Measurements from ENCODE around the gene TAC4. TPM values are rescaled to one million over a fixed set of nuclear protein-coding genes. Genes with fewer than 3 reads are reported as not detected.
A peak's percentile ranks its signal among the peaks of the same experiment; 100 is the strongest.

The TAC4 gene
- polyA plus RNA-seq, 2 of the 4 experiments (the other 2 are of a cell fraction), result not detected

DNA sequence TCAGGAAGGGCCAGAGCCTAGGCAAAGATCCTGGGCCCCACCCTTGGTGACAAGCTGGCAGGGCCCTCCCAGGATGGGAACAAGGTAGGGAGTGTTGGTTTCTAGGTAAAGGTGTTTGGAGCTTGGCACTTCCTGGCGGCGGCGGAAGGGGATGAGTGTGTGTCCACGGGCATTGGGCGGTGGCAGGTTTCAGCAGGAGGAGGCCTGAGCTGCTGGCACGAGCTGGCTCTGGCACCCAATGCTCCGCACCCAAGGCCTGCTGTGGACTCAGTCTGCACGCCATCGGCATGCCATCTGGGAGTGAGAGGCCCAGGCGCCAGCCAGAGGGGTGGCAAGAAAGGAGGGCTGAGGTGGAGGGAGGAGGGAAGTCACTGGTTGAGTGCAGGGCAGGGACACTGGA lies 46.9 kb upstream of the TAC4 start:
- Histone ChIP-seq H3K27ac (no peak overlapping the region), H3K4me1 (no peaks in the 10 kb centered on the region), H3K9me3 (no peaks in the 10 kb centered on the region), H3K4me3 (no peak overlapping the region), H3K4me2 (no peak overlapping the region)
- ChIA-PET CTCF (interaction anchor here (0.6 to 62.1 kb wide), 9 partner anchors 10 to 398 kb away, joined by 3 to 2613 read pairs (median 4); partner anchors contain the start of genes DLX3 and DLX4), POLR2A (no interaction called here)
- DNase-seq (ENCODE audit: low read depth in 1 of 2, low spot score in 1 of 2) (no peak), ATAC-seq (no peak), FAIRE-seq (no peak)
- no peak for TF ChIP-seq FOXS1 (CRISPR knock-in tag; IDR thresholded peaks at IDR 0.05)
- TF ChIP-seq PBX3 (IDR thresholded peaks at IDR 0.05), result no peak
- no peak for TF ChIP-seq JUN (IDR thresholded peaks at IDR 0.05)
- TF ChIP-seq HEYL (CRISPR knock-in tag; IDR thresholded peaks at IDR 0.05), result no peak
- no peak for TF ChIP-seq RAD21 (conservative IDR thresholded peaks at IDR 0.05 in 1 of 2, IDR thresholded peaks at IDR 0.05 in 1 of 2)
- no peak for TF ChIP-seq KDM1A (IDR thresholded peaks at IDR 0.05; ENCODE audit: low read depth)
- TF ChIP-seq POLR2AphosphoS2 (conservative IDR thresholded peaks at IDR 0.05; ENCODE audit: low read length), result no peak
- TF ChIP-seq RFX5 (IDR thresholded peaks at IDR 0.05), result no peak
- TF ChIP-seq HOXA7 (CRISPR knock-in tag; IDR thresholded peaks at IDR 0.05), result no peak
- TF ChIP-seq RCOR1 (IDR thresholded peaks at IDR 0.05; ENCODE audit: low read depth, low read length), result no peak
- TF ChIP-seq BHLHE40 (IDR thresholded peaks at IDR 0.05; ENCODE audit: low read depth, low read length), result no peak
- no peak for TF ChIP-seq HDAC2 (IDR thresholded peaks at IDR 0.05)
- no peak for TF ChIP-seq NFE2L2 (conservative IDR thresholded peaks at IDR 0.05; ENCODE audit: low read length)
- TF ChIP-seq, protein P1, sequence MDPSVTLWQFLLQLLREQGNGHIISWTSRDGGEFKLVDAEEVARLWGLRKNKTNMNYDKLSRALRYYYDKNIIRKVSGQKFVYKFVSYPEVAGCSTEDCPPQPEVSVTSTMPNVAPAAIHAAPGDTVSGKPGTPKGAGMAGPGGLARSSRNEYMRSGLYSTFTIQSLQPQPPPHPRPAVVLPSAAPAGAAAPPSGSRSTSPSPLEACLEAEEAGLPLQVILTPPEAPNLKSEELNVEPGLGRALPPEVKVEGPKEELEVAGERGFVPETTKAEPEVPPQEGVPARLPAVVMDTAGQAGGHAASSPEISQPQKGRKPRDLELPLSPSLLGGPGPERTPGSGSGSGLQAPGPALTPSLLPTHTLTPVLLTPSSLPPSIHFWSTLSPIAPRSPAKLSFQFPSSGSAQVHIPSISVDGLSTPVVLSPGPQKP (IDR thresholded peaks at IDR 0.05; ENCODE audit: low read depth, low read length), result no peak
- no peak for TF ChIP-seq CBX2 (IDR thresholded peaks at IDR 0.05; ENCODE audit: borderline replicate concordance, low read depth)
- TF ChIP-seq NR3C1 (IDR thresholded peaks at IDR 0.05), result no peak
- TF ChIP-seq SREBF2 (IDR thresholded peaks at IDR 0.05), result no peak
- no peak for TF ChIP-seq CTCF (IDR thresholded peaks at IDR 0.05)
- TF ChIP-seq CEBPB (IDR thresholded peaks at IDR 0.05), result no peak
- 76% methylated on average over 10 of the region's 10 CpGs for WGBS (ENCODE audit: missing lambda C conversion rate)

DNA sequence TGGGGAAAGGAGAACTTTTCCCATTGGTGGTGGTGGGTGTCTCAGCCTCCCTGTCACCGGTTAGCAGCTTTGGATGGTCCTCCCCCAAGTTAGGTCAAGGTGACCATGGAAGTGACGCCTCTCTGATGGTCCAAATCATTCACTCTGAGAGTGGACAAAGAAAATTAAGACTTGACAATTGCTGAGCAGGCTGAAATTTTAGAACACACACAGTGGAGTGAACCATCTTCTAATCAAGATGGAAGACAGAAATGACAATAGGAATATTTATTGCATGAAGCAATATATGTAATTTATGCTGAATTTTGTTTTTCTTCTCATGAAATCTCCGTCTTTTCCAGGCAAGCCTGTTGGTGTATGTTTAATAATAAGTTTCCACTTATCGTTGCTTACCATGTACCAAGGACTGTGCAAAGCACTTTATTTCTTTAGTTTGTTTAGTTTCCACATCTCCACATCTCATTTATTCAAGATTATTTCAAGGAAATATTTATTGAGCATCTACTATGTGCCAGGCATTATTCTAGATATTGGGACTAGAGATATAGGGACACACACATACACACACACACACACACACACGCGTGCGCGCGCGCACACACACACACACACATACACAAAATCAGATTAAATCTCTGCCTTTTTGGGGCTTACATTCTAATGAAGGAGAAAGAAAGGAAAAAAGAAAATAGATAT lies 44.0 kb upstream of the TAC4 start:
- WGBS (ENCODE audit: missing lambda C conversion rate), result 67% methylated on average over 10 of the region's 10 CpGs
- CTCF ChIA-PET, result interaction anchor here (0.9 to 9.7 kb wide), 3 partner anchors 59 to 202 kb away, joined by 3 to 167 read pairs (median 4); partner anchors contain the start of gene DLX3
- no peak overlapping the region for H3K4me2 ChIP-seq
- H3K4me3 ChIP-seq, result no peak overlapping the region
- H3K27ac ChIP-seq, result no peak overlapping the region
- POLR2A ChIA-PET, result no interaction called here
- no peak for DNase-seq (ENCODE audit: low read depth in 1 of 2, low spot score in 1 of 2)
- H3K9me3 ChIP-seq, result no peaks in the 10 kb centered on the region
- ATAC-seq, result no peak
- FAIRE-seq, result peak; percentile 18
- H3K4me1 ChIP-seq, result no peaks in the 10 kb centered on the region
- TF ChIP-seq KDM5A (IDR thresholded peaks at IDR 0.05), result no peak
- TF ChIP-seq MAFK (IDR thresholded peaks at IDR 0.05; ENCODE audit: partially characterized antibody), result peak; percentile 84

DNA sequence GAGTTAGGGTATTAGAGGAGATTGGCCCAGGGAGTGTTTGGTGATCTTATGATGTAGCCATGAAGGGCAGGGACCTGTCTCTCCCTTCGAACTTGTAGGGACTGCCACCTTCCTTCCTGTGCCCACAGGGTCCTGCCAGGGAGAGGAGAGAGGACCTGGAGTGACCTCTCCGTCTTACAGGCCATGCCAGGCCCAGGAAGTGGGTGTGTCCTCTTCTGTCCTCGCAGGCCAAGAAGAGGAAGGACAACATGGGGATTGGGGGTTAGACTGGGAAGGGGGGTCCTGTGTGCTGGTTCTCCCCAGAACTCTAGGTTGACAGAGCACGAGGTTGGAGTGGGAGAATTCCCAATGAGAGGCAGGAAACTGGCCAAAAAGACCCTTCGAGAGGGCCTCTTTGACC lies 43.4 kb upstream of the TAC4 start:
- FAIRE-seq (no peak), ATAC-seq (no peak), DNase-seq (ENCODE audit: low read depth in 1 of 2, low spot score in 1 of 2) (no peak)
- Histone ChIP-seq H3K27ac (no peak overlapping the region), H3K4me3 (no peak overlapping the region), H3K4me1 (no peaks in the 10 kb centered on the region), H3K9me3 (no peaks in the 10 kb centered on the region), H3K4me2 (no peak overlapping the region)
- CTCF ChIA-PET, result interaction anchor here (0.9 to 9.7 kb wide), 8 partner anchors 8 to 203 kb away, joined by 3 to 167 read pairs (median 6); partner anchors contain the start of gene DLX3
- 56% methylated on average over 4 of the region's 5 CpGs for WGBS (ENCODE audit: missing lambda C conversion rate)
- TF ChIP-seq, protein P2, sequence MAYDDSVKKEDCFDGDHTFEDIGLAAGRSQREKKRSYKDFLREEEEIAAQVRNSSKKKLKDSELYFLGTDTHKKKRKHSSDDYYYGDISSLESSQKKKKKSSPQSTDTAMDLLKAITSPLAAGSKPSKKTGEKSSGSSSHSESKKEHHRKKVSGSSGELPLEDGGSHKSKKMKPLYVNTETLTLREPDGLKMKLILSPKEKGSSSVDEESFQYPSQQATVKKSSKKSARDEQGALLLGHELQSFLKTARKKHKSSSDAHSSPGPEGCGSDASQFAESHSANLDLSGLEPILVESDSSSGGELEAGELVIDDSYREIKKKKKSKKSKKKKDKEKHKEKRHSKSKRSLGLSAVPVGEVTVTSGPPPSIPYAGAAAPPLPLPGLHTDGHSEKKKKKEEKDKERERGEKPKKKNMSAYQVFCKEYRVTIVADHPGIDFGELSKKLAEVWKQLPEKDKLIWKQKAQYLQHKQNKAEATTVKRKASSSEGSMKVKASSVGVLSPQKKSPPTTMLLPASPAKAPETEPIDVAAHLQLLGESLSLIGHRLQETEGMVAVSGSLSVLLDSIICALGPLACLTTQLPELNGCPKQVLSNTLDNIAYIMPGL (CRISPR knock-in tag; IDR thresholded peaks at IDR 0.05; ENCODE audit: borderline replicate concordance), result no peak
- TF ChIP-seq ZSCAN20 (CRISPR knock-in tag; IDR thresholded peaks at IDR 0.05) (no peak), ZC3H11A (IDR thresholded peaks at IDR 0.05) (no peak), HOXB13 (CRISPR knock-in tag; IDR thresholded peaks at IDR 0.05; ENCODE audit: low read depth) (no peak), MYC (IDR thresholded peaks at IDR 0.05; ENCODE audit: borderline replicate concordance, low read length) (no peak), HDAC2 (IDR thresholded peaks at IDR 0.05) (no peak), CBX8 (IDR thresholded peaks at IDR 0.05) (no peak), RCOR1 (IDR thresholded peaks at IDR 0.05; ENCODE audit: low read depth, low read length) (no peak), NR3C1 (IDR thresholded peaks at IDR 0.05) (no peak)
- TF ChIP-seq, protein P3, sequence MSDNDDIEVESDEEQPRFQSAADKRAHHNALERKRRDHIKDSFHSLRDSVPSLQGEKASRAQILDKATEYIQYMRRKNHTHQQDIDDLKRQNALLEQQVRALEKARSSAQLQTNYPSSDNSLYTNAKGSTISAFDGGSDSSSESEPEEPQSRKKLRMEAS (IDR thresholded peaks at IDR 0.05), result no peak
- POLR2A ChIA-PET, result no interaction called here
